ENCODE results near the gene ADAM33. TPM values are rescaled to one million over a fixed set of nuclear protein-coding genes. Genes with fewer than 3 reads are reported as not detected.

Gene ADAM33
- total RNA-seq, 1 donor from 2014 or later: under 0.01 TPM

DNA sequence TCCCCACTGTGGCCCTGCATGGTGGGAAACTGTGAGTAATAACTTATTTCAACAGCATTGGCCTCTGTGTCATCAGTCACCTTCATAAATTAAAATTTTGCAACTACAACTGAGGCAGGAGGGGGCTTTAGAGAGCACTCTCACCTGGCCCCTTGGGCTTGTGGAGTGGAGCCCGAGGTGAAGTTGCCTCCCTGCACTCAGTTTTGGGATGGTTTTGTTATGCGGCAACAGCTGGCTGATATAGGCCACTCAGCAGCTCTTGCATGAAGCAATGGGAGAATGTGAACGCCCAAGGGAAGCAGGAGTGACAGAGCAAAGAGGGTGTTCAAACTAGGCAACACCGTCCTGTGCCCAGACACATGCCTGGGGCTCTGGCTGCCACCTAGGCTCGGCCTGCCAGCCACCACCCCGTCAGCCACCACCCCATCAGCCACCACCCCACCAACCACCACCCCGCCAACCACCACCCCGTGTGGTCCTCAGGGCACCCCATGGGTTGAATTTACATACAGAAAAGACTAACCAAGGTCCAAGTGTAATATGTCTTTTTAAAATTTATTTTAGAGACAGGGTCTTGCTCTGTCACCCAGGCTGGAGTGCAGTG lies 14.3 kb downstream of the ADAM33 start:
- no peak for DNase-seq (ENCODE audit: low read depth in 2 of 2)

DNA sequence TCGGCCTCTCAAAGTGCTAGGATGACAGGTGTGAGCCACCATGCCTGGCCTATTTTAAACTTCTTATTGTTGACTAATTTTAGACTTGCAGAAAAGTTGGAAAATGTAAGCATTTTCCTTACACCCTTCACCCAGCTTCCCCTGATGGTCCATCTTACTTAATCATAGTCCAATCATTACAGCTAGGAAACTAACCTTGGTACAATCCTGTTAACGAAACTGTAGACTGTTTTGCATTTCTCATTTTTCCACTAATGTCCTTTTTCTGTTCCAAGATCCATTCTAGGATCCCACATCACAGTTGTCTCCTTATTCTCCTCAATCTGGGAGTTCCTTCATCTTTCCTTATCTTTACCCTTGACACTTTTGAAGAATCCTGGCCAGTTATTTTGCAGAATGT lies 18.0 kb downstream of the ADAM33 start:
- no peak for DNase-seq (ENCODE audit: low read depth in 2 of 2)

DNA sequence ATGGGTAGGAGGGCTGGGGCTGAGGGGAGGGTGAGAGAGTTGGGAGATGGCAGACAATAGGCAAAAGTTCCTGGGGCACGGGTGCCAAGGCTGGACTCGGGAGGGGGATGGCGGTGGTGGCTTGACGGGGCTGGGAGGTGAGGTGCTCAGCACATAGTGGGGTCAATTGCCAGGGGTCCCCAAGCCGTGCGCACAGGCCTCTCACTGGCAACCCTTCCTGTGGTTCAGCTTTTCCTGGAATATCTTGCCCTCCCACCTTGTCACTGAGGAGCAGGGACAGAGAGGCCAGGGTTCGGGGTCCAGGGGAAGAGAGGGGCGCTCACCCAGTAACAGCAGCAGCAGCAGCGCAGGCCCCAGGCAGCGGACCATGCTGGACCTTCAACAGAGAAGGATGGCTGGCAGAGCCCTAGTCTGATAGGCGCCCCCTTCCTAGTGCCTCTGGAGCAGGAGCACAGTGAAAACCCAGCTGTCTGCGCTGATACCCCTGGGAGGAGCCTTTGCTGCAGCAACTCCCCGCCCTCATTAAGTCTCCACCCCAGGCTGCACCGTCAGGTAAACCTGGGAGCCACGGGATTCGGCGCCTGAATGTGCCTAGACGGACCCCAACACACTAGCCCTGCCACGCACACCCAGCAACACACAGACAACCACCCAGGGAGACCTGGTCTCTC lies 18.6 kb downstream of the ADAM33 start, which contains the start of gene GFRA4:
TSS of gene GFRA4 (minus strand) at position 369 of the 671 bp plus-strand sequence. CDS start at position 369, 0 bp downstream.
- DNase-seq (ENCODE audit: low read depth in 2 of 2): no peak

DNA sequence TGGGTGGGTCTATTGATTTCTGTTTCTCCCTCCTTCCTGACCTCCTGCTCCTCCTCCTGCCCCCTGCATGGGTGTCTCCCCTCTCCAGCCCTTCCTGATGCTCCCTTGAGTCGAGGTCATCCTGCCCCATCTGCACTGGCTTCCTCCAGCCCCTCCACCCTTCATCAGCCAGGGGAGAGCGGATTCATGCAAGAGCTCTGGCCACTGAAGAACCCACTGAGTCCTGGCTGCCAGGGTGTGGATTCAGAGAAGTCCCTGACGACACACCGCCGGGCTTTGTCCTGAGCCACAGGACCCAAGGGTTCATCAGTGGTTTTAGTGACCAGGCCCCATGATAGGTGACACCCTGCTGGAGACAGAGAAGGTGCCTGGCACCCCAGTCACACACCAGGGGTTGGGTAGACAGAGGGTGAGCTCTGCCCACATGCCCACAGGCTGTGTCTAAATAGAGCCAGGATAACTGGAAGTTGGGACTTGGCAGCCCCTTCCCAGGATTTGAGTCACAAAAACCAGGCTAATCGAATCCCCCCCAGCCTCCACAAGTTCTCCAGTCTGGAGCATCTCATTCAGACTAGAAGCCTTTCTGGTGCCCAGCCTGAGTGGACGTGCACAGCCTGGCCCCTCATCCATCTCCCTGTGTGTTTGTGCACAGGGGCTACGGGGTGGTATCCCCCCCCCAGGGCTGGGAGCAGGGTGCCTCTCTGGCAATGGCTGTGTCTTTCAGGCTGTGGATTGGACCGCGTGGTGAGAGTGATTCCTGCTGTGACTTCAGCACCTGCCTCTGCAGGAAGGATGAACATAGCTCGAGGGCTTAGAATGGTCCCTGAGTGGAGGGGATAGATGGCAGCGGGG lies 19.8 kb downstream of the ADAM33 start:
- no peak for DNase-seq (ENCODE audit: low read depth in 2 of 2)

DNA sequence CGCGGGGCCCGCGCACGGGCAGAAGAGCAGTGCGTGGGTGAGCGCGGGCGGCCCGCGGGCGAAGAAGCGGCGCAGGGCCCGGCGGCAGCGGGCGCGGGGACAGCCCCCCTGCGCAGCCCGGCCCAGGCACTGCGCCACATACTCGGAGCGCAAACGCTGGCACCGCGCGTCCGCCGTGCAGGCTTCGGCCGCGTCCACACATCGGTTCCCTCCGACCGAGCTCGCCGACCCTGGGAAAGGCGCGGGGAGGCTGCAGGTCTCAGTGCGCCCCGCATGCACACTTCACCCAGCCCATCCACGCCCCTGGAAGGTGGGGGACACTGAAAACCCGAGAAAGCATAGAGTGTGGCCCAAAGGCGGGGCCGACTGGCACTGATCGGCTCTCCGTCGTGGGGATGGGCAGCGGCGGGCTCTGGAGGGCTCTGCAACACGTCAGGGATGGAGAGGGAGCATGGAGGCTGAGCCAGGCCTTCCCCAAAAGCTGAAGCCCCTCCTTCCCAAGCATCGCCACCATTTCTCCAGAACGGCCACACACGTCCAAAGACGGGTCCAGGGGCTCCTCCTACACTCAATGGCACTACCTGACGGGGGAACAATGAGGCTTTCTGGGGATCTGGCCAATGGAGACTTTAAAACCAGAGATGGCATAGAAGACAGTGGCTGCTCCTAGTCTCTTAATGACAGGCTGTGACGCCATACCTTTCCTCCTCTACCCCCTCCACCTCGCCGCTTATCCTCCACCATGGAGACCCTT lies 20.6 kb downstream of the ADAM33 start:
- DNase-seq (ENCODE audit: low read depth in 2 of 2): no peak

DNA sequence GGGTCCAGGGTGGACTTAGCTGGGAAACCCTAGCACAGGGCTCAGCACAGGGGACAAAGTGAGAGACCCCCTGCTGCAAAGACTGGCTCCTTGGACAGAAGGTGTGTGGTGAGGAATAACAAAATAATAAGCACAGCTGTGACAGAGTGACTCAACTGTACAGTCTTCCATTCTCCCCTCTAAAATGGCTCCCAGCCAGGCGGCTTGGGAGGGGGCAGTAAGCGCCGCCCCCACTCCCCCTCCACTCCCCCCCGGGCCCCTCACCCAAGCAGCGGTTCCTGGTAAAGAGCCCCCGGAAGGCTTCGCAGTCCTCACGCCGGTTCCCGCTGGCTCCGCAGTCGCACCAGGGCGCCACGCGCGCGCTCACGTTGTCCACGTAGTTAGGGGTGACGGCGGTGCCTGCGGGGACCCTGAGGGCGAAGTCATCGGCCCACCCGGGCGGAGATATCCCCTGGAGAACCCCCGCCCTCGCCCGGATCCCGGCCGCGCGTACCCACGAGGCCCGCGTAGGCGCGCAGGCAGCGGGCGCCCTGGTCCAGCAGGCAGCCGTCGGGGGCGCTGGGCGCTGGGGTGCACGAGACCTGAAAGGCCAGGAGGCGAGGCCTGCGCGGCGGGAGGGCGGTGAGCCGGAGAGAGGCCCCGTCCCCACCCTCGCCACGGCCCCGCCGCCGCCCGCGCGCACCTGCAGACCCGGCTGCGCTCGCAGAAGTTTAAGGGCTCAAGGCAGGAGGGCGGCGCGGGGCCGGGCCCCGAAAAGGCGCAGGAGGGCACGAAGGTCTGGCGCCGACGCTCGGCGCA lies 21.3 kb downstream of the ADAM33 start:
- DNase-seq (ENCODE audit: low read depth in 2 of 2): no peak

GRCh38 chr20:3659492-3660261 lies 22.1 kb downstream of the ADAM33 start:
- DNase-seq (ENCODE audit: low read depth in 2 of 2): no peak

DNA sequence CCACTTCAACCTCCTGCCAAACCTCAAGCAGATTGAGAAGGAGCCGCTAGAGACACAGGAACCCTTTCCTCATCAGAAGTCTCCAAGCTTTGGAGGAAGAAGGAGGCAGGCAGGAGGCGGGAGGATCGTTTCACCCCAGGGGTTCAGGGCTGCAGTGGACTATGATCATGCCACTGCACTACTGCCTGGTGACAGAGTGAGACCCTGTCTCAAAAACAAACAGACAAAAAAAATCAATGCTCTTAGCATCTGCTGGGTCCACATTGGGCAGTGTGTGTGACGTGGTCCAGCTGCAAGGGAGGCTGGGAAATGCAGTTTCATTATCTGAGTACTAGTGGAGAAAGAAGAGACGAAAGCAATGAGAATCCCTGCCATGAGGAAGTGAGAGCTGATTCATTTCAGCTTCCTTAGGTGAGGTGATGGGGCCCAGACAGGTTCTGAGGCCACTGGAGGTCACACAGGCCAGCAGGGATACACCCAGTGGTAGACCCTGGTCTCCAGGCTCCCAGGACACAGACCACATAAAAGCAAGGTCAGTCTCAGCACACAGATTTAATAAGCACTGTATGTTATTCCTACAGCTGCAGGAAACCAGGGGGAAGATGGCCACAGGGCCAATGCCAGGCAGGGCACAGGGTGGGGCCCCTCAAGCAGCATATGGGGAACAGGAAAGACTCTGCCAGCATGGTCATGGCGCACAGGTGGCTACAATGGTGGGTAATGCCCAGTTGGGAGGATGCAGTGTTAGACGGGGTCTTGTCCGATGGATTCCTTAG lies 22.9 kb downstream of the ADAM33 start:
- no peak for DNase-seq (ENCODE audit: low read depth in 2 of 2)

DNA sequence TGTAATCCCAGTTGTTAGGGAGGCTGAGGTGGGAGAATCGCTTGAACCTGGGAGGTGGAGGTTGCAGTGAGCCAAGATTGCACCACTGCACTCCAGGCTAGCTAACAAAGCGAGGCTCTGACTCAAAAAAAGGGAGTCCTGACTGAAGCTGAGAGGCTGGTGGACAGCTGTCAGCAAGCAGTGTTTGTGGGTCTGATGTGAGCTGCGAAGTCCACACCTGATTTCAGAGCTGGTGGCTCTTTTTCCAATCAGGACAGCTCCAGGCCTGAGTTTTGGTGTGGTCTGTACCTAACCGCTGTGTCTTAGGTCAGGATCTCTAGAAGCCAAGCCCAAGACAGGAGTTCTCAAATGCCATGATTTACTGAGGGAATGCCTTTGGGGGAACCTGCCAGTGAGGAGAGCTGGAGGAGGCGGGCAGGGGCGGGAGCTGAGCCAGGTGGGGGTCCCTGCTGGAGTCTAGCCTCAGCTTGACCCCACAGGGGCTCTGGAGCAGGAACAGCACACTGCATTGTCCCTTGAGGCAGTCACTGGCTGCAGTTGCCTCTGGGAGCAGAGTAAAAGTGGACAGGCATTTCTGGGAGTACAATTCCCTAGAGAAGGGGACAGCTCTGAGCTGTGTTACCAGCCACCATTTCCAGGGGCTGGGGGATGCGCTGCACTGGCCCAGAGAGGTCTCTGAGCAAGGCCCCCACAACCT lies 23.6 kb downstream of the ADAM33 start:
- no peak for DNase-seq (ENCODE audit: low read depth in 2 of 2)

DNA sequence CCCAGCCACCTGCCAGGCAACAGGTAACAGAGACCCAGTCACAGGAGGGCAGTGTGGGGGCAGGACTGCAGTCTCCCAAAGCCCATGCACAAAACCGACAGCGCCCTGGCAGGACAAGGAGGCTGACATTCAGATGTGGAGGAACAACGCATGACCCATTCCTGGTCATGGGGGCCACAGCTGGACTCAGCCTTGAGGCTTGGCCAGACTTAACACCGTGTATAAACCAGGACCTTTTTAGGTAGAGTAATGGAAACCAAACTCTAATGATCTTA lies 26.7 kb downstream of the ADAM33 start:
- DNase-seq (ENCODE audit: low read depth in 2 of 2): no peak

DNA sequence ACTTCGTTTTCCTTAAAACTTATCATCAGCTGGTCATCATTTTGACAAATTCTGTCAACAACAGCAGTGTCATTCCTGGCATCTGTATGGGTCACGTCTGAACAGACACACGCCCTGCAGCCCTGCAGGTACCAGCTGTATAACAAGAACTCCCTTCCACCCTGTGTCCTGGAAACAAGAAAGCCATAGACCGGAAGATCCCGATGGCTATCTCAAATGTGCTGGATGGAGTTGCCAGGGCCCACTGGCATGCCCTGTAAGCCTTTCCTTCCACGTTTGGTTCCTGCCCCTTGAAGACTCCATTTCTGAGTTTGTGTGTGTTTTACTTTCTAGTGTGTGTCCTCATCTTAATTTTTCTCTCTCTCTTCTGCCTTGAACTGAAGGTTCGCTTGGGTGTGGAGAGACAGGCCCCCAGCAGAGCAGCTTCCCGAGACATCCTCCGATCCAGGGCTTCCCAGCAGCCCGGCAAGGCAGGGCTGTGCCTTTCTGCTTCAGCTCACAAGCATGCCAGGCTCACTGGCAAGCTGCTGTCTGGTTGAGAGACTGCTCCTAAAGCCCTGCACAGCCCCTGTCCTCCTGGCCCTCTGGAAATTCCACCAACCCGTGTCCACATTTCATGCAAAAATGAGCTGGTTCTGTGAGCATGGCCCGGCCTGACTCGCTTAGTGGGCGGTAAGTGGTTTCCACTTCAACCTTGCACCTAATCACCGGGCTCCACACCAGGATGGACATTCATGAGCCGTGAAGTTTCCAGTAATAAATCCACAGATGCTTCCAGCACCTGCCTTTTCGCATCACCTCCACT lies 27.3 kb downstream of the ADAM33 start:
- DNase-seq (ENCODE audit: low read depth in 2 of 2): no peak

DNA sequence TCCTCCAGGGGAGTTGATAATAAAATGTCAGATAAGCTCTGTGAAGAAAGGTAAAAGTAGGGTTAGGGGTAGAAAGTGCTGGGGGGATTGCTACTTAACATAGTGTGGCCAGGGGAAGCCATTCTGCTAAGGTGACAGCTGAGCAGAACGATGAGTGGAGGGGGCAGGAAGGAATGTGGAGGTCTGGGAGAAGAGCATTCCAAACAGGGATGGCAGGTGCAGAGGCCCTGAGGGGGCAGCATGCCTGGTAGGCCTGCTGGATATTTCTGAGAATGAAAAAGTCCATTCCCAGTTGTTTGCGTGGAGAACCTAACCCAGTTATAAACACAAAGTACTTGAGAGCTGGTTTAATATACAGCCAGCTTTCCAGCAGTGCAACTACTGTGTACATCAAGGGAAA lies 27.9 kb downstream of the ADAM33 start:
- DNase-seq (ENCODE audit: low read depth in 2 of 2): no peak

DNA sequence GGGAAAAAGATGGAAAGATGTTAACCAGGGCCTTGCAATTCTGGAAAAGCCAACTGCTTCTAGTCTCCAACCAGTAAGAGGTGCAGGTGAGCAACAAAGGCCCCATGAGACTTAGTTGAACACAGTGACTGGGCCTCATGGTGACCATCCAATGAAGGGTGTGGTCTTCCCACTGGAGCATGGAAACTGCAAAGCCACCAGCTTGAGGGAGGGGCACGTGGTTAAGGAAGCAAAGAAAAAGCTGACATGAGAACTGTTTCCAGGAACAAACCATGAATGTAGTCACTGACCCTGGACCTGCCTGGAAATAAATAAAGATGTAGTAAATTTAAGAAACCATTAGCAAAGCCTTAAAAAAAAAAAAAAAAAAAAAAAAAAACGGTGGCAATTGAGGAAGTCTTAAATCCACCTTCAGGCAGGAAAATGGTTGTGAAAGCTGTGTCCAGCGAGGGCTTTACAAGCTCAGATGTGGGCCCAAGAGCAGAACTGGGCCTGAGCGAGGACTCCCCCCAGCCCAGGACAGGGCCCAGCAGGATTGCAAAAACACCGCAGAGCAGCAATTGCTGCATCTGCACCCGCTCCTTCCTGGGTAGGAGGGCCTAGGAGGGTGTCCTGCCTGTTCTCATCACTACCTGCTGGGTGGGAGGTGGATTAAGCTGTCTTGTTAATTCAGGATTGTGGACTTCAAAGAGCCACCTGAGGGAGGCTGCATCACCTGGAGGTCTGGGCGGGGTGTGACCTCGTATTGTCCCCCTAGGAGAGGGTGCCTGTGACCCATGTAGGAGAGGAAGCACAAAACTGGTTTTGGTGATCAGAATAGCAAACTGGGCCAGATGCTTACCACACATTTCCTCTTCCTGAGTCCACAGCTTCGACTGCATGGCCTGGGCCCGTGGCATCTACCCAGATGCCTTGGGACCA lies 28.9 kb downstream of the ADAM33 start:
- no peak for DNase-seq (ENCODE audit: low read depth in 2 of 2)

GRCh38 chr20:3652221-3652620 lies 29.6 kb downstream of the ADAM33 start:
- DNase-seq (ENCODE audit: low read depth in 2 of 2): no peak

GRCh38 chr20:3651204-3651962 lies 30.4 kb downstream of the ADAM33 start:
- no peak for DNase-seq (ENCODE audit: low read depth in 2 of 2)

- DNase-seq (ENCODE audit: low read depth in 2 of 2): no peak
Observed at GRCh38 chr20:3648951-3649350, 32.9 kb downstream of the ADAM33 start.
